G401 (cell line): ENCODE measurements around the gene CACNA1H. TPM values are rescaled to one million over a fixed set of nuclear protein-coding genes. Genes with fewer than 3 reads are reported as not detected.
"Not testable (repeated sequence)": the region's sequence is repeated elsewhere in the genome, so short reads cannot be mapped to it uniquely, and the experiment has no call there.

Experiments used
- DNase-seq: peaks from one replicate; pipeline ENCODE4 v3.0.0-alpha.2; 2015; ENCODE audit warnings: low spot score
- in situ Hi-C: cut with HindIII; loops from 2 replicates; pipeline ENCODE4 v1.10.0; 2016; ENCODE audit warnings: low sequenced_read_pairs, mixed read lengths
- total RNA-seq: library from RNA; depleted of rRNA; stranded (reverse); fragments of >200 nt; shearing (Covaris generic); gene quantifications from 2 replicates; pipeline ENCODE4 v1.2.3, GENCODE V29; 2014

CACNA1H gene
- total RNA-seq, 1 experiment from 2014 or later: 14.8 TPM

DNA sequence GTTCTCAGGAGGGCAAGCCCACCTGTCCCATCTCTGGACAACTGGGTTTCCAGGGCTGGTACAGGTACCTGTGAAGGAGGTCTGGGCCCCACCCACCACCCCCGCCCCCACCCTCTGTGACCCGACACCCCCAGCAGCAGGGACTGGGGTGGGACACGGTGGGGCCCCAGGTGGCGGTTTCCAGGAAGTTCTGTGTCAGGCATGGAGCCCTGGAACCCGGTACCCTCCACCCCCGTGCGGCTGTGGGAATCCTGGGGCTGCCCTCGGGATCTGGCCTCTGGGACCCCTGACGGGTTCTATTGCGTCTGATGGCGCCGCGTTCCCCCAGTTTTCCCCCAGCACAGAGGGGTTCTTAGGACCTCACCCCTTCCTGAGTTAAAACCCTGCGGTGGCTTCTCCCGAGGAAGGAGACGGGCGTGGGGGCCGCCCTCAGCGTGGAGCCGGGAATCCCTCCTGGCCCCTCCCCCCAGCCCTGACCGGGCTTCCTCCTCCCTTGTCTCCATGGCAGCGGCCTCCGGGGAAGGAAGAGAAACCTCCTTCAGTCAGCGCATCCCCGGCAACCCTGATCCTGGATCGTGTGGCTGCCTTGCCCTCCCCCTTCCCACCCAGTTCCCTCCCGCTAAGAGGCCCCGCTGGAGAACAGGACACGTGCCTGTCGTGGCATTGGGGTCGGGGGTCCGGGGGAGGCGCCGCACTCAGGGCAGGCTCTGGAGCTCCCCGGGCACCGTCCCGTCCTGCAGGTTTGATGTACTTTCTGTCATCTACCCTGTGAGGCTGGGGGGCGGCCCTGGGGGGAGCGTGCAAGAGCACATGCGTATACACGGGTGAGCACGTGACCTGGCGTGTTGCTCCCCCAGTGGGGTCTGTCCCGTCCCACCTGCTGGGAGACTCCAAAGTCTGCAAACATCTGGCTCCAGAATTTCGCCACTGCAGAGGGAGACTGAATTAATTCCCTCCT is 30.3 kb downstream of the CACNA1H start:
- DNase-seq: peak; percentile 35
- in situ Hi-C loops: loop anchor here (5.0 kb wide), 1 partner anchor 71 kb away; no protein-coding TSS in a partner anchor

GRCh38 chr16:1184156-1184868 is 31.4 kb downstream of the CACNA1H start:
- DNase-seq: no peak
- in situ Hi-C loops: loop anchor here (5.0 kb wide), 1 partner anchor 72 kb away; no protein-coding TSS in a partner anchor

GRCh38 chr16:1184980-1185379 is 32.1 kb downstream of the CACNA1H start:
- in situ Hi-C loops: loop anchor here (5.0 kb wide), 1 partner anchor 73 kb away; no protein-coding TSS in a partner anchor
- no peak for DNase-seq

DNA sequence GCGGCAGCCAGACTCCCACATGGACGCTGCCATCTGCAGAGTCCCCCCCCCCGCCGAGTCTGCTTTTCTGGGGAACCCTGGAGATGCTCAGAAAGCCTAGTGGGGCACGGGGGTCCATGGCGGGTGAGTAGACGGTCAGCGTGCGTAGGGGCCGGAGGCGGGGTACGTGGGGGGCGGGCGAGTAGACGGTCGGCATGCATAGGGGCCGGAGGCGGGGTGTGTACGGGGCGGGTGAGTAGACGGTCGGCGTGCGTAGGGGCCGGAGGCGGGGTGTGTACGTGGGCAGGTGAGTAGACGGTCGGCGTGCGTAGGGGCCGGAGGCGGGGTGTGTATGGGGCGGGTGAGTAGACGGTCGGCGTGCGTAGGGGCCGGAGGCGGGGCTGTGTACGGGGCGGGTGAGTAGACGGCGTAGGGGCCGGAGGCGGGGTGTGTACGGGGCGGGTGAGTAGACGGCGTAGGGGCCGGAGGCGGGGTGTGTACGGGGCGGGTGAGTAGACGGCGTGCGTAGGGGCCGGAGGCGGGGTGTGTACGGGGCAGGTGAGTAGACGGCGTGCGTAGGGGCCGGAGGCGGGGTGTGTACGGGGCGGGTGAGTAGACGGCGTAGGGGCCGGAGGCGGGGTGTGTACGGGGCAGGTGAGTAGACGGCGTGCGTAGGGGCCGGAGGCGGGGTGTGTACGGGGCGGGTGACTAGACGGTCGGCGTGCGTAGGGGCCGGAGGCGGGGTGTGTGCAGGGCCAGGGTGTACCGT is 32.7 kb downstream of the CACNA1H start:
- DNase-seq, in situ Hi-C loops: not testable (repeated sequence)

- DNase-seq: no peak
- in situ Hi-C loops: no loop called here
Observed at GRCh38 chr16:1188432-1189189, 35.7 kb downstream of the CACNA1H start.

DNA sequence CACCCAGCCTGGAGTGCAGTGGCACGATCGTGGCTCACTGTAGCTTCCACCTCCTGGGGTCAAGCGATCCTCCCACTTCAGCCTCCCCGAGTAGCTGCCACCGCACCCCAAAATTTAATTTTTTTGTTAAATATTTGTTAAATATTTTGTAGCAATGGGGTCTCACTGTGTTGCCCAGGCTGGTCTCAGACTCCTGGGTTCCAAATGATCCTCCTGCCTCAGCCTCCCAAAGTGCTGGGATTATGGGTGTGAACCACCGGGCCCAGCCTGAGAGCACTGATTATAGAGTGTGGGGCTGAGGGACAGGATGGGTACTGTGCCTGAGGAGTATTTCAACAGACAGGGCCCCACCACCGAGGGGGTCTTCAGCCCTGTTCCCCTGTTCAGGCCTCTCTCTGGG is 36.5 kb downstream of the CACNA1H start:
- no peak for DNase-seq
- in situ Hi-C loops: no loop called here

GRCh38 chr16:1190789-1191188 is 37.9 kb downstream of the CACNA1H start:
- in situ Hi-C loops, DNase-seq: not testable (repeated sequence)

GRCh38 chr16:1192384-1193073 is 39.6 kb downstream of the CACNA1H start:
- DNase-seq: no peak
- in situ Hi-C loops: no loop called here

- in situ Hi-C loops: no loop called here
- no peak for DNase-seq
Observed at GRCh38 chr16:1193143-1193824, 40.4 kb downstream of the CACNA1H start.

DNA sequence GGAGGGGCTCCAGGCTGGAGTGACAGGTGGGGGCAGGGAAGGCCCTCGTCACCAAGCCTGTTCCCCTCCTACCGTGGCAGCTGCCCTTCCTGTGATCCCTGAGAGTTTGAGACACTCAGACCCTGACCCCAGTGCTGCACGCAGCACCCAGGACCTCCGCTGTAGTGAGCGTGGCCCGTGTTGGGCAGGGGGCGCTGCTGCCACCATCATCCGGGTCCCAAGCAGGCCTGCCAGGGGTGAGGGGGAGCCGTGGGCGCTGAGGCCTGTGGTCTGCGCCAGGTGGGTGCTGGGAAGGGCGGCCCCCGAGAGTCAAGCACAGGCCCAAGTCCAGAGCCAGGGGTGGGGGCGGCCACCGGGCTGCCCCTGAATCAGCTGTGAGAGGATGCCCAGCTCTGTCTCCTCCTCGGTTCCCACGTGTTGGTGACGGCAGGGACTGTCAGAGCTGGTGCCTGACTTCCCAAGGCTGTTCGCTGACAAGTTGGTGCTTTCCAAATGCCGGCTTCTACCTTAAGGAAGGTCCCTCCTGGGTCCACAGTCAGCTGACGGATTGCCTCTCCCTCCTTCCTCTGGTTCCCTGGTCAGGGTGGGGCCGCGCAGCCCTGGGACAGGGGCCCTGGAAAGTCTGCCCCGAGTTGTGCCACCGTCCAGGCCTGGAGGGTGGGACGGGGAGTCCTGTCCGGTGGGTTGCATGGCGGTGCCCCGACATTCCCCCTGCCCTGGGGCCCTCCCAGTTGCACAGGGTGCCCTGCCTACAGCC is 41.1 kb downstream of the CACNA1H start:
- in situ Hi-C loops: no loop called here
- no peak for DNase-seq

DNA sequence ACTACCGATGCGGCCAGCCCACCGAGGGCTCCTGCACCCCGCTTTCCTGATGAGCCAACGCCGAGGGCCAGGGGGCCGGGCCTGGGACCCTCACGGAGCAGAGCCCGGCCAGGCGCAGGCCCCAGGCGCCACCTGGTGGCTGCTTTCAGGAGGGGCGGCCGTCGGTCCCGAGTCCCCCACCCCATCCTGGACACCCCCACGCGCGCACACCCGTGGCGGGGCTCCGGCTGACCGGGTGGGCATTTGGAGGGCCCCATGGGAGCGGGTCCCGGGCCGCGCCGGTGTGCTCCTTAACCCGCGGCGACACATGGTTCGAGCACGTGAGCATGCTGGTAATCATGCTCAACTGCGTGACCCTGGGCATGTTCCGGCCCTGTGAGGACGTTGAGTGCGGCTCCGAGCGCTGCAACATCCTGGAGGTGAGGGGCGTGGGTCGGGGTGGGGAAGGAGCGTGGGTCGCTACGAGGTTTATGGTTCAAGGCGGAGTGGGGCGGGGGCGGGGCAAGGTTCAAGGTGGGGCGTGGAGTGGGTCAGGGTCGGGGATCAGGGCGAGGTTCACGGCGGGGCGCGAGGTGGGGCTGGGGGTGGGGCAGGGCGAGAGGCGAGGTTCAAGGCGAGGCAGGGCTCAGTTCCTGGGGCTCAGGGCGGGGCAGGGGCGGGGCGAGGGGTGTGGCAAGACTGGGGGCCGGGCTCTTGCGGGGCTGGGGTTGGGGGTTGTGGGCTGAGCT is 41.9 kb downstream of the CACNA1H start:
- DNase-seq: no peak
- in situ Hi-C loops: no loop called here

DNA sequence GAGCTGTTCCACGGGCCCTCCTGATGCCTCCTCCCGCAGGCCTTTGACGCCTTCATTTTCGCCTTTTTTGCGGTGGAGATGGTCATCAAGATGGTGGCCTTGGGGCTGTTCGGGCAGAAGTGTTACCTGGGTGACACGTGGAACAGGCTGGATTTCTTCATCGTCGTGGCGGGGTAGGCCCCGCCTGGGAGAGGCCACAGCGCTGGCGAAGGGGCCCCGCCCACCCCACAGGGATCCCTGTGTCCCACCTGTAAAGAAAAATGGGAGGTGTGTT is 42.4 kb downstream of the CACNA1H start:
- DNase-seq: no peak
- in situ Hi-C loops: no loop called here

DNA sequence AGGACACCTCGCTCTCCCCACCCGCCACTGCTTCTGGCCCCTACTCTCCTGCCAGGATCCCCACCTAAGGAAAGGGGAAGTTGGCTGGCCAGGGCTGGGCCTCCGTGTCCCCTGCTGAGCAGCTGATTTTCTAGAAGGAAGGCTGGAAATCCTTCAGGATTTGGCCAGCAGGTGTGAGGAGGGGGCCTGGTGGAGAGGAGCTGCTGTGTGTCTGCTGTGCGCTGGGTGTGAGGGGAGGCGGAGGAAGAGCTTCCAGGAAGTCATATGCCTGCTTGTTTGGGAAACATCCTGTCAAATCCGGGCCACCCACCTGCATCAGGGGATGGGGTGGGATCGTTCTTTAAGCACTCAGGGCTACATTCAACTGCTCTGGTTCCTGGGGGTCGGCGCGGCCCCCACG is 43.6 kb downstream of the CACNA1H start:
- in situ Hi-C loops: no loop called here
- DNase-seq: no peak

DNA sequence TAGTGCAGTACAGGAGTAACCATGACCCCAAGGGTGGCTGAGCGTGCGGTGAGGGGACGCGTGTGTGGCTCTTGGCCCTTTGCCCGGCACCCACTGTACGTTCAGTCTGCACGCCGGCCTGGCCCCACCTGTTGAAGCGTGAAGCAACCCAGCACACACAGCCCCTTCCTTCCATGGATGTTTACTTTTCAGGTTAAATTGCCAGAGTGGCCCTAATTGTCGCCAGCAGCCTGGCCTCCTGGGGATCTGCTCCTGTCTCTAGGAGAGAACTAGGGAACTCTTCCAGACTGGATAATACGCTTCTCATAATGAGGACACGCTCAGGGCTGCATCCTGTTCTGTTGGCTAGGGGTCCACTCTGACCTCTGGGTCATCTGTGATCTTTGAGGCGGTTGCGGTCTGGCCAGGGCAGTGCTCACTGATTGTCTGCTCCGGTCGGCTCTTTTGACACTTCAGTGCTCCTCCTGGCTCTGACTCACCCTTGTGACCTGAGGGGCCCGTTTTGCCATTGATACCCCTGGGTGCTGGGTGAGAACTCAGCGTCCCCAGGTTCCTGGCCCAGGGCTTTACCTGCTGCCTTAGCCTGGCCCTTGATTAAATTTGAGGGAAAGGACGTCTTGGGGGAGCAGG is 44.4 kb downstream of the CACNA1H start:
- in situ Hi-C loops: no loop called here
- DNase-seq: no peak

GRCh38 chr16:1198194-1198593 is 45.3 kb downstream of the CACNA1H start:
- no peak for DNase-seq
- in situ Hi-C loops: no loop called here

- in situ Hi-C loops, DNase-seq: not testable (repeated sequence)
Observed at GRCh38 chr16:1198671-1199346, 45.9 kb downstream of the CACNA1H start.
